Muscle of leg (tissue), 11 donors: Measurements from ENCODE around the gene PABPN1L. TPM values are rescaled to one million over a fixed set of nuclear protein-coding genes. Genes with fewer than 3 reads are reported as not detected.

Experiments used
- DNase-seq: peaks from one replicate; pipeline ENCODE4 v3.0.0; 2013
- H3K27ac ChIP-seq: one replicate; pipeline ENCODE4 v1.5.1; 2013; ENCODE audit warnings: mild to moderate bottlenecking, low read length, control low read depth
- H3K27me3 ChIP-seq: one replicate; pipeline ENCODE4 v1.6.1; 2013; ENCODE audit warnings: low read length; ENCODE audit not compliant: control insufficient read depth, insufficient read depth
- H3K36me3 ChIP-seq: one replicate; pipeline ENCODE4 v1.6.1; 2013; ENCODE audit warnings: low read length; ENCODE audit not compliant: control insufficient read depth, insufficient read depth
- H3K4me1 ChIP-seq: one replicate; pipeline ENCODE4 v1.6.1; 2013; ENCODE audit warnings: low read length; ENCODE audit not compliant: control insufficient read depth, insufficient read depth
- H3K4me3 ChIP-seq: one replicate; pipeline ENCODE4 v1.5.1; 2013; ENCODE audit warnings: low read length, control low read depth
- H3K9me3 ChIP-seq: replicated peaks from 2 replicates; pipeline ENCODE4 v1.6.1; 2013; ENCODE audit warnings: low read depth, low read length; ENCODE audit not compliant: control insufficient read depth
- WGBS: methylation state at CpG from one replicate; pipeline ENCODE4 v1.1.5; 2013; ENCODE audit warnings: missing lambda C conversion rate; ENCODE audit not compliant: insufficient coverage; 5-methylcytosine and 5-hydroxymethylcytosine counted together
- polyA plus RNA-seq, 8 donors: library from polyadenylated mRNA; unstranded; fragments of 120-200 nt; gene quantifications; one replicate each; pipeline versions ENCODE4 v1.2.1 to v1.2.3, GENCODE V29; 2013; ENCODE audit warnings: inconsistent platforms in 1 of 8, low replicate concordance in 1 of 8; ENCODE audit not compliant: insufficient read length in 8 of 8, insufficient read depth in 1 of 8
- total RNA-seq: library from RNA; stranded (reverse); fragments of 120-200 nt; gene quantifications from one replicate; pipeline ENCODE4 v1.2.4, GENCODE V29; 2013

Gene PABPN1L
- total and polyA plus RNA-seq, 9 donors, result 0.04 to 0.39 (median 0.14) TPM; not detected in 3

- no peak for DNase-seq
- no peak overlapping the region for H3K4me3 ChIP-seq
- no peak overlapping the region for H3K27ac ChIP-seq
- H3K9me3 ChIP-seq, result no peaks in the 10 kb centered on the region
- peaks cover 32% of the 10 kb centered on the region for H3K4me1 ChIP-seq
- H3K36me3 ChIP-seq, result peaks cover 73% of the 10 kb centered on the region
- H3K27me3 ChIP-seq, result no peaks in the 10 kb centered on the region
- WGBS, result 95% methylated on average over 11 of the region's 20 CpGs
Measured at GRCh38 chr16:88877564-88878289, 11.3 kb upstream of the PABPN1L start.

DNA sequence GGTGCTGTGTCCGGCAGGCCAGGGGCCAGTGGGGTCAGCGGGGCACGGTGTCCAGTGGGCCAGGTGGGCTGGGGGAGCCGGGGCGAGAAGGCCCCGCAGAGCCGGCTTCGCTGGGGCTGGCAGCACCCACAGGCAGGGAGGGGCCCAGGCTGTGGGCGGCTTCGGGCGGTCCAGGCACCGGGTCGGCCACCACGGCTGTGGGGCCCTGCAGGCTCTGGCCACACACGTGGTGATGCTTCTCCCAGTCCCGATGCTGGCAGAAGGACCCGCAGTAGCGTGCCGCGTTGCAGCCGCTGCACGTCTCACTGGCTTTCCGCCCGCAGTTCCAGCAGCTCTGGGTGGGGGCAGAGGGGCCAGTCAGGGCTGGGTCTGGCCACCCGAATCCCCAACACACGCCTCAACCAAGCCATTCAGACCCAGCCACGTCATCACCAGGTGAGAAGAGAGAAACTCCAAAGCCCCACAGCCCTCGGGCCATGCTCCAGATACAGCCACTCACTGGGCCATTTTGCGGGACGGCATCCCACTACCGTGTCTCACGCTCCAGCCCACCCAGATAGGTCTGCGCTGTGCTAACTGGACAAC is 10.6 kb upstream of the PABPN1L start:
- Histone ChIP-seq H3K4me3 (no peak overlapping the region), H3K4me1 (peaks cover 28% of the 10 kb centered on the region), H3K9me3 (no peaks in the 10 kb centered on the region), H3K27me3 (no peaks in the 10 kb centered on the region), H3K27ac (no peak overlapping the region), H3K36me3 (peaks cover 66% of the 10 kb centered on the region)
- WGBS, result 81% methylated on average over 32 of the region's 33 CpGs
- DNase-seq, result no peak

GRCh38 chr16:88875703-88876234 is 9.3 kb upstream of the PABPN1L start:
- peaks cover 12% of the 10 kb centered on the region for H3K27me3 ChIP-seq
- no peak for DNase-seq
- no peak overlapping the region for H3K27ac ChIP-seq
- peaks cover 23% of the 10 kb centered on the region for H3K4me1 ChIP-seq
- H3K4me3 ChIP-seq, result no peak overlapping the region
- H3K9me3 ChIP-seq, result no peaks in the 10 kb centered on the region
- 83% methylated on average over 17 of the region's 22 CpGs for WGBS
- H3K36me3 ChIP-seq, result peaks cover 56% of the 10 kb centered on the region

GRCh38 chr16:88874938-88875599 is 8.6 kb upstream of the PABPN1L start:
- H3K27me3 ChIP-seq, result peaks cover 18% of the 10 kb centered on the region

DNA sequence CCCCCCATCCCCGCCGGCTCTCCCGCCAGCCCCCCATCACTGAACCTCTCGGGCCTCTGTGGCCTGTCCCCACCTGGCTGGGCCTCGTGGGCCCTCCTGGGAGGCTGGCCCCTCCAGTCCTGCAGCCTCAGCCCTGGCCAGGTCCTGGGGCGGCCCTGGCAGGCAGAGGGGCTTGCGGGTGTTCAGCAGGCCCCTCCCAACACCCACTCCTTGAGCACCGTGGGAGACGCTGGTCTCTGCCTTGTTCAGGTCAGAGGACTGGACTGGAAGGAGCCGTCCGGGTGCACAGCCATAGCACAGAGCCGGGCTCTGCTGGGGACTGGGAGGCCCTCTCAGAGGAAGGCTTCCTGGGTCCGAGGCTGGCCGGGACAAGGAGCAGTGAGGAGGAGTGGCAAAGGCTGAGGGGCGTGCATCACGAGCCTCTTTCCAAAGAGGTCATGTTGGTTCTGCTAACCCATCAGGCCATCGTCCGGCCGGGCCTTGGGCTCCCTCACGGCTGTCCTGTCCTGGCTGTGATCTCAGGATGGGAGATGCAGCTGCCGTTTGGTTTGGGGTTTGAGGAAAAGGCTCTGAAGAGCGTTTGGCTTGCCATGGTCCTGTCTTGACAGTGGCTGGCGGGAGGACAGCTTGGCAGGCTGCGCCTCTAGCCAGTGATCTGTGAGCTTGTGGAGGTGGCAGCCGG is 6.3 kb upstream of the PABPN1L start:
- no peak for DNase-seq
- Histone ChIP-seq H3K9me3 (no peaks in the 10 kb centered on the region), H3K4me1 (peaks cover 18% of the 10 kb centered on the region), H3K27ac (no peak overlapping the region), H3K36me3 (peaks cover 30% of the 10 kb centered on the region), H3K4me3 (no peak overlapping the region), H3K27me3 (peaks cover 32% of the 10 kb centered on the region)
- WGBS, result 59% methylated on average over 21 of the region's 25 CpGs

More at GRCh38 chr16:88874938-88875599, 8.6 kb upstream of the PABPN1L start:
- Histone ChIP-seq H3K9me3 (no peaks in the 10 kb centered on the region), H3K4me3 (no peak overlapping the region), H3K36me3 (peaks cover 49% of the 10 kb centered on the region), H3K27ac (no peak overlapping the region), H3K4me1 (peaks cover 21% of the 10 kb centered on the region)
- no peak for DNase-seq
- WGBS, result 90% methylated on average over 22 of the region's 34 CpGs

GRCh38 chr16:88871730-88872416 is 5.4 kb upstream of the PABPN1L start:
- peaks cover 23% of the 10 kb centered on the region for H3K36me3 ChIP-seq
- H3K27ac ChIP-seq, result no peak overlapping the region
- WGBS, result 83% methylated on average over 13 of the region's 21 CpGs
- peaks cover 18% of the 10 kb centered on the region for H3K4me1 ChIP-seq
- peaks cover 32% of the 10 kb centered on the region for H3K27me3 ChIP-seq
- no peak overlapping the region for H3K4me3 ChIP-seq
- H3K9me3 ChIP-seq, result no peaks in the 10 kb centered on the region
- no peak for DNase-seq

- 31% methylated on average over 6 of the region's 8 CpGs for WGBS
- H3K4me1 ChIP-seq, result peaks cover 22% of the 10 kb centered on the region
- H3K27ac ChIP-seq, result no peak overlapping the region
- no peak for DNase-seq
- no peak overlapping the region for H3K4me3 ChIP-seq
- H3K9me3 ChIP-seq, result no peaks in the 10 kb centered on the region
- peaks cover 23% of the 10 kb centered on the region for H3K36me3 ChIP-seq
- peaks cover 32% of the 10 kb centered on the region for H3K27me3 ChIP-seq
Measured at GRCh38 chr16:88871349-88871702, 4.9 kb upstream of the PABPN1L start.

GRCh38 chr16:88870608-88871348 is 4.3 kb upstream of the PABPN1L start:
- DNase-seq, result peak; percentile 53
- H3K36me3 ChIP-seq, result peaks cover 19% of the 10 kb centered on the region
- no peak overlapping the region for H3K27ac ChIP-seq
- WGBS, result 17% methylated on average over 26 of the region's 37 CpGs
- no peaks in the 10 kb centered on the region for H3K9me3 ChIP-seq
- no peak overlapping the region for H3K4me3 ChIP-seq
- H3K4me1 ChIP-seq, result peaks cover 28% of the 10 kb centered on the region
- peaks cover 32% of the 10 kb centered on the region for H3K27me3 ChIP-seq

- no peaks in the 10 kb centered on the region for H3K9me3 ChIP-seq
- H3K27me3 ChIP-seq, result peaks cover 32% of the 10 kb centered on the region
- H3K27ac ChIP-seq, result no peak overlapping the region
- no peak overlapping the region for H3K4me3 ChIP-seq
- peaks cover 11% of the 10 kb centered on the region for H3K36me3 ChIP-seq
- H3K4me1 ChIP-seq, result peaks cover 29% of the 10 kb centered on the region
- DNase-seq, result no peak
- WGBS, result 79% methylated on average over 9 of the region's 9 CpGs
Measured at GRCh38 chr16:88869673-88869980, 3.2 kb upstream of the PABPN1L start.
